ENCODE measurements around the gene THRA. TPM values are rescaled to one million over a fixed set of nuclear protein-coding genes. Genes with fewer than 3 reads are reported as not detected.

The THRA gene
- total RNA-seq, 1 experiment from 2014 or later, result 10.1 TPM

GRCh38 chr17:40100419-40100668, 37.6 kb downstream of the THRA start, which contains the start of gene NR1D1:
Gene NR1D1 (minus strand): TSS chr17:40100589. CDS start chr17:40100094, 495 bp downstream.
- no peak within 1 kb of the TSS for H2AFZ ChIP-seq (ENCODE audit: low read length)
- peaks cover 8% of the 10 kb centered on the region; the same call in 1 of the 2 replicates for H3K27me3 ChIP-seq (ENCODE audit: insufficient read depth, low read length)
- no peak within 1 kb of the TSS for H4K8ac ChIP-seq (replicated peaks; ENCODE audit: insufficient read length, low read depth, low read length)
- no peaks in the 10 kb centered on the region for H3K79me1 ChIP-seq (ENCODE audit: insufficient read depth, low read depth, low read length, poor library complexity, severe bottlenecking)
- DNase-seq, result no peak
- H3K4ac ChIP-seq (ENCODE audit: low read depth, low read length), result no peak within 1 kb of the TSS
- peak within 1 kb of the TSS; percentile 17 for H3K9ac ChIP-seq (ENCODE audit: extremely low read depth, insufficient read length, low read length)
- no peak within 1 kb of the TSS for H2BK20ac ChIP-seq (ENCODE audit: low read depth, low read length, poor library complexity, severe bottlenecking)
- no peaks in the 10 kb centered on the region for H4K20me1 ChIP-seq (ENCODE audit: control insufficient read depth, insufficient read depth, insufficient read length)
- no peak within 1 kb of the TSS for H2BK120ac ChIP-seq (ENCODE audit: low read depth, low read length, poor library complexity, severe bottlenecking)
- H3K79me2 ChIP-seq (ENCODE audit: insufficient read depth, low read length), result no peaks in the 10 kb centered on the region
- no CpG with 5 or more reads among the region's 16 CpGs for WGBS (ENCODE audit: extremely low coverage, insufficient read length, low lambda C conversion rate)
- H3K18ac ChIP-seq (ENCODE audit: insufficient read length, low read depth, low read length), result peak within 1 kb of the TSS; percentile 33
- TF ChIP-seq CTCF (conservative IDR thresholded peaks at IDR 0.05), result no peak
- peak within 1 kb of the TSS; percentile 72 for H3K4me2 ChIP-seq (ENCODE audit: insufficient read depth, insufficient read length, low read length)
- H3K14ac ChIP-seq (ENCODE audit: insufficient read depth, low read length), result 0 out of 2 replicates have a peak within 1 kb of the TSS, but pooled peaks have one; percentile 35
- Mint-ChIP-seq H3K27me3 (ENCODE audit: low read depth) (peaks cover 53% of the 10 kb centered on the region), H3K9me3 (peaks cover 0 to 7% of the 10 kb centered on the region in 2 experiments; a peak in 2 of 5 replicates), H3K36me3 (ENCODE audit: insufficient read depth in 1 of 3, low read depth in 3 of 3) (peaks cover 15 to 30% (median 19%) of the 10 kb centered on the region in 3 experiments), H3K4me3 (peak within 1 kb of the TSS; percentile 82 to 87), H3K27ac (peak within 1 kb of the TSS; percentile 60 to 97 (median 93); a peak in 6 of 7 replicates), H3K4me1 (peaks cover 59 to 63% of the 10 kb centered on the region in 2 experiments)
- no peak within 1 kb of the TSS for H4K5ac ChIP-seq (ENCODE audit: insufficient read length, low read depth, low read length)
- no peak within 1 kb of the TSS for H3T11ph ChIP-seq (ENCODE audit: low read length)
- no peak within 1 kb of the TSS for H2AK5ac ChIP-seq (ENCODE audit: insufficient read length, low read length)
- no peak within 1 kb of the TSS for H2BK15ac ChIP-seq (ENCODE audit: low read depth, low read length)
- no peak within 1 kb of the TSS for H3K56ac ChIP-seq (ENCODE audit: insufficient read length, low read depth, low read length)
- peaks cover 10% of the 10 kb centered on the region; the same call in 1 of the 2 replicates for H3K4me1 ChIP-seq (ENCODE audit: insufficient read depth, low read length)
- no peak within 1 kb of the TSS for H2BK5ac ChIP-seq (ENCODE audit: insufficient read length, low read length)
- H3K23ac ChIP-seq (ENCODE audit: insufficient read length, low read depth, low read length), result no peak within 1 kb of the TSS
- no peak within 1 kb of the TSS for H2BK12ac ChIP-seq (ENCODE audit: insufficient read length, low read depth, low read length)
- H3K9me3 ChIP-seq (ENCODE audit: control insufficient read depth, low read depth, low read length), result no peaks in the 10 kb centered on the region
- H3K23me2 ChIP-seq (ENCODE audit: insufficient read length, low read depth, low read length, poor library complexity, severe bottlenecking), result peaks cover 15% of the 10 kb centered on the region
- H4K91ac ChIP-seq (ENCODE audit: insufficient read length, low read depth, low read length), result no peak within 1 kb of the TSS
- H3K27ac ChIP-seq (ENCODE audit: insufficient read length, low read depth, low read length), result no peak within 1 kb of the TSS
